Subcutaneous adipose tissue (tissue), 4 donors: ENCODE measurements around the gene YAF2. TPM values are rescaled to one million over a fixed set of nuclear protein-coding genes. Genes with fewer than 3 reads are reported as not detected.

Experiments
- CTCF ChIP-seq: fragments of 450-650 bp; IDR thresholded peaks from one replicate; pipeline ENCODE4 v1.5.1; 2016; ENCODE audit warnings: low read depth, mild to moderate bottlenecking, control low read depth, antibody characterized with exemption, moderate library complexity
- total RNA-seq, 4 donors: library from RNA; depleted of rRNA; stranded (reverse); fragments of >200 nt; gene quantifications; one replicate each; pipeline ENCODE4 v1.1.0, GENCODE V29; 2016

Gene YAF2
- total RNA-seq, 4 donors from 2014 or later, result 30.6 to 51.6 (median 41.6) TPM

DNA sequence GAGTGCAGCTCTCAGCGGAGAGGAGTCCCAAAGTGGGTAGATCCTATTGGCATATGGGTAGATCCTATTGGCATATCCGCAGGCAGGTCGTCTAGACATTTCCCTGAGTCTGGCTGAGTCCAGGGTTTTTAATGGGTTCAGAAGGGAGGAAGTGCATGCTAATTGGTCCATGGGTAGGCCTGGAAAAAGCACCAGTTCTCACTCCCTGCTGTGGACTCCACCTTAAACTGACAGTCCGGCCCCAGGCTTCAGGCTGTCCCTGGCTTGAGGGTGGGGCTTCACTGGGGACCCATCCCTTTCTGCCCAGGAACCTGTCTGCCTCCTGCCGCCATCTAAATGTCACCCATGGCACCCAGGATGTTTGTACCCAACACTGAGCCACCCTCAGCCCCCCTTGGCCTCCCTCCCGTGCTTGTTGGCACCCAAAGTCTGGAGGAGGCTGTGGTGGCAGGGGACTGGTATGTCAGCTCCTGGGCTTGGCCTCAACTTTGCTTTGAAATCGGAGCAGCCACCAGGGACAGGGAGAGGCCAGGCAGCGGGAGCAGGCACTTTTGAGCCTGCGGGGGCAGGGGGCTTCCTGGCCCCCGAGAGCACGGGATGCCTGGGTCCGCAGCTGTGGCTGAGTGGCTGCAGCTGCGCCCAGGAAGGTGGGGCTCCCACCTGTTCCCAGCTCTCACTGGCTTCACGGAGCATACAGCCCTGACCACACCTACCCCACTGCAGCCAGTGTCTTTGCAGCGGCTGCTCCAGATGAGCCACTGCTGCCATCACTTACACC, 29.6 kb upstream of the YAF2 start:
- no peak for TF ChIP-seq CTCF

GRCh38 chr12:42266579-42267230, 28.7 kb upstream of the YAF2 start:
- TF ChIP-seq CTCF, result no peak

- TF ChIP-seq CTCF, result no peak
Measured at GRCh38 chr12:42262271-42262670, 24.2 kb upstream of the YAF2 start.

DNA sequence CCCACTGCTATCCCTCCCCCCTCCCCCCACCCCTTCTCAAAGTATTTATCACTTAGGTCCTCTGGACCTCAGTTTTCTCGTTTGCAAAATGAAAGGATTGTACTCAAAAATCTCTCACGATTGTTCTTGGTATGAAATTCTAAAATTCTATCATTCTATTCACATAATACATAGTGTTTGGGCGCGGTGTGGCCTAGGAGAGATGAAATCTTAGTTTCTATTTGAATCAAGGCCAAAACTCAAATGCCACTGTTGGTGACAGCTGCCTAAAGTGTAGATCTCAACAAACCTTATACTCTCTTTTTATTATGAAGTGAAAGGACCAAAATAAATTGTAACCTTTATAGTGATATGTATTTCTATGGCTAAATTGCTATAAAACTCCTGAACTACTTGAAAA, 23.7 kb upstream of the YAF2 start:
- no peak for TF ChIP-seq CTCF

DNA sequence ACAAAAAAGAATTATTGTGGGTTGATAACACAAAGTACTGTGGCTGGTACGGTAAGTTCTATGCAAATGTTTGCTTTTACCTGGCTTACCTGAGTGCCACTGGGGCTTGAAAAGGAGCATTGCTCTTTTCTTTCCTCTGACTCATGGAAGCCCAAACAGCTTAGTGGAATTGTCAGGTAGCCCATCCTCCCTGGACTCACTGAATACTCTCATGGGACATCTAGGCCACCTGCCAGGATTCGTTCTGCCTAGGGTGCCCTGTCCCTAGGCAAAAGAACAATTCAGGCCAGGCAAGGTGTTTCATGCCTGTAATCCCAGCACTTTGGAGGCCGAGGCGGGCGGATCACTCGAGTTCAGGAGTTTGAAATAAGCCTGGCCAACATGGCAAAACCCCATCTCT, 22.5 kb upstream of the YAF2 start:
- TF ChIP-seq CTCF, result no peak

- no peak for TF ChIP-seq CTCF
Measured at GRCh38 chr12:42259699-42260098, 21.7 kb upstream of the YAF2 start.

DNA sequence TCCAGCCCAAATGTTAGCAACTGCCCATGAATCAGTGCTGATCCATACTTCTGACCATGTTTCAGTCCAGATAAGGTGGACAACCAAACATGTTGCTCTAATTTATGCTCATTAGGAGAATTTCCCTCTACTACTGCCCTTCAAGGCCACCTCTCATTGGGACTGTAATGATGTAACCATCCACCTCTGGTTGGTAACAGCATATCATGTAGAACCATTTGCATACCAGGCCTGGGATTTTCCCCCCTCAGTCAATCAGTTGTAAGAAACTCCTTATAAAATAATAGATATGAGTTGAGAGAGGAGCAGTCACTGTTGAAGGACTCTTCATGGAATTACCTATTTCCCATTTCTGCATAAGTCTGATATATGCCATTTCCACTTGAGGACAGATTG, 17.8 kb upstream of the YAF2 start:
- TF ChIP-seq CTCF, result no peak
